Keratinocyte (primary cell): ENCODE results near the gene SLC17A9.

Source experiments
- CTCF ChIP-seq, 3 experiments: IDR thresholded peaks in 1 of 3; conservative IDR thresholded peaks in 1 of 3; optimal IDR thresholded peaks in 1 of 3; 2 replicates in 2 of 3; 3 replicates in 1 of 3; pipeline versions ENCODE3 to v1.5.1; 2011; ENCODE audit warnings: low read length in 3 of 3, mild to moderate bottlenecking in 3 of 3, moderate library complexity in 2 of 3, control low read depth in 1 of 3, inconsistent platforms in 1 of 3; ENCODE audit not compliant: insufficient read depth in 2 of 3; ENCODE audit errors: extremely low read depth in 1 of 3
- EZH2 ChIP-seq: IDR thresholded peaks from one replicate; pipeline ENCODE4 v1.6.1; 2012; ENCODE audit warnings: inconsistent platforms, mild to moderate bottlenecking, low read length, moderate library complexity

- TF ChIP-seq CTCF (optimal IDR thresholded peaks at IDR 0.05 in 1 of 3, IDR thresholded peaks at IDR 0.05 in 1 of 3, conservative IDR thresholded peaks at IDR 0.05 in 1 of 3; ENCODE audit: extremely low read depth in 1 of 3, insufficient read depth in 2 of 3, low read length in 3 of 3) (no peak), EZH2 (no peak)
Observed at GRCh38 chr20:62987114-62987513, 34.6 kb downstream of the SLC17A9 start.
